Spleen (tissue), 11 donors: ENCODE results near the gene ST7. TPM values are rescaled to one million over a fixed set of nuclear protein-coding genes. Genes with fewer than 3 reads are reported as not detected.
A peak's percentile ranks its signal among the peaks of the same experiment; 100 is the strongest.

Source experiments
- DNase-seq: peaks from one replicate; pipeline ENCODE4 v3.0.0-alpha.2; 2020
- H3K27ac ChIP-seq, 8 donors: fragments of 200-600 bp; sonication (generic) in 7 of 8; 1 replicate in 4 of 8; 2 replicates in 4 of 8; pipeline versions ENCODE4 v1.5.0 to v1.8.0; 2016 to 2021; ENCODE audit warnings: inconsistent platforms in 4 of 8, mild to moderate bottlenecking in 4 of 8, moderate library complexity in 1 of 8
- H3K27me3 ChIP-seq, 7 donors: fragments of 200-600 bp; sonication (generic) in 6 of 7; replicated peaks in 1 of 7; 1 replicate in 4 of 7; 2 replicates in 3 of 7; pipeline versions ENCODE4 v1.5.0 to v1.8.0; 2016 to 2021; ENCODE audit warnings: inconsistent platforms in 3 of 7, mild to moderate bottlenecking in 1 of 7
- H3K36me3 ChIP-seq, 6 donors: fragments of 200-600 bp; sonication (generic) in 5 of 6; 1 replicate in 4 of 6; 2 replicates in 2 of 6; pipeline versions ENCODE4 v1.5.0 to v1.8.0; 2016 to 2021; ENCODE audit warnings: inconsistent platforms in 2 of 6
- H3K4me1 ChIP-seq, 6 donors: fragments of 200-600 bp; sonication (generic) in 5 of 6; 1 replicate in 3 of 6; 2 replicates in 3 of 6; pipeline versions ENCODE4 v1.5.0 to v1.8.0; 2016 to 2021; ENCODE audit warnings: inconsistent platforms in 3 of 6
- H3K4me3 ChIP-seq, 8 donors: fragments of 200-600 bp; sonication (generic) in 7 of 8; 1 replicate in 4 of 8; 2 replicates in 4 of 8; pipeline versions ENCODE4 v1.5.0 to v1.8.0; 2016 to 2021; ENCODE audit warnings: inconsistent platforms in 4 of 8, mild to moderate bottlenecking in 4 of 8, moderate library complexity in 2 of 8
- H3K9me3 ChIP-seq, 8 donors: fragments of 200-600 bp; sonication (generic) in 7 of 8; 1 replicate in 4 of 8; 2 replicates in 4 of 8; pipeline versions ENCODE4 v1.5.0 to v1.8.0; 2016 to 2021; ENCODE audit warnings: inconsistent platforms in 4 of 8
- POLR2A ChIP-seq, 3 donors: fragments of 450-650 bp; IDR thresholded peaks; one replicate each; pipeline ENCODE4 v1.5.1; 2017; ENCODE audit warnings: antibody characterized with exemption in 3 of 3, mild to moderate bottlenecking in 1 of 3
- POLR2AphosphoS5 ChIP-seq, 3 donors: sonication (generic); formaldehyde crosslinking; IDR thresholded peaks; one replicate each; pipeline ENCODE4 v1.5.1; 2017; ENCODE audit warnings: antibody characterized with exemption in 3 of 3
- WGBS, 5 donors: extraction: QIAGEN DNeasy Blood & Tissue Kit in 3 of 5; methylation state at CpG; one replicate each; pipeline versions ENCODE4 v1.1.5 to v1.1.7; 2013 to 2018; 5-methylcytosine and 5-hydroxymethylcytosine counted together
- intact Hi-C: fragments of 100-400 bp; cut with DNase I; formaldehyde crosslinking; loops from one replicate; pipeline ENCODE4 v1.15.0; 2023; ENCODE audit warnings: low total_unique reads
- polyA plus RNA-seq, 3 donors: library from polyadenylated mRNA; stranded (reverse); fragments of 200-250 nt; gene quantifications; one replicate each; pipeline ENCODE4 v1.2.1, GENCODE V29; 2013
- total RNA-seq, 7 donors: library from RNA; depleted of rRNA in 3 of 7; stranded (reverse); fragments of >200 nt in 3 of 7; fragmentation: NEBNext Ultra II Directional in 4 of 7; extraction: Animal tissue kit (Norgen Biotek cat#: 25700) in 4 of 7; gene quantifications; one replicate each; pipeline versions ENCODE4 v1.1.0 to v1.2.1, GENCODE V29; 2016 to 2021
- TF ChIP-seq, protein P1 (sequence below), 11 experiments: fragments of 200-600 bp in 7 of 11; fragments of 450-650 bp in 4 of 11; sonication (generic) in 4 of 11; IDR thresholded peaks in 8 of 11; conservative IDR thresholded peaks in 3 of 11; 1 replicate in 7 of 11; 2 replicates in 4 of 11; pipeline versions ENCODE4 v1.4.0 to v1.8.0; 2016 to 2021; ENCODE audit warnings: antibody characterized with exemption in 11 of 11, inconsistent platforms in 4 of 11, mild to moderate bottlenecking in 1 of 11
- donor health status: healthy with polysubstance abuse.
- donor health status: DM: no; HTN: no; CAD: no; lungs with moderate emphysema.
- donor health status: DM: no; HTN: no; CAD: no.
- donor health status: Bipolar disorder and iron deficiency.
- donor health status: healthy.
- donor health status: DM: no; HTN: no; CAD: no.
- donor health status: DM: yes; HTN: yes; CAD: no.

Gene ST7
- total and polyA plus RNA-seq, 10 donors = 4.7 to 36.4 (median 15.8) TPM

DNA sequence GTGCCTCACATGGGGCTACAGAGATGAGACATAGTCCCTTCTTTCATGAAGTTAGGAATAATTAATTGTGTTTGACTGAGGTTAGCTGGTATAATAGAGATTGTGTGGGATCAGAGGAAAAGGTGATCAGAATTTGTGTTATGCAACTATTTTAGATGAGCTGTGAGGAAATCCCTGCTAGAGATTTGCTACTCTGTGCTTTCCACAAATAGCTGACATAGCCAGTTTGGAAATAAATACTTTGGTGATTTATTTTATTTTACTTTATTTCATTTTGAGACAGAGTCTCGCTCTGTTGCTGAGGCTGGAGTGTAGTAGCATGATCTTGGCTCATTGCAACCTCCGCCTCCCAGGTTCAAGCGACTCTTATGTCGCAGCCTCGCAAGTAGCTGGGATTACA, 32.3 kb downstream of the ST7 start:
- no peaks in the 10 kb centered on the region for H3K36me3 ChIP-seq
- 93 to 98% (median 96%) methylated on average over 5 of the region's 5 CpGs for WGBS, 5 donors
- H3K27ac ChIP-seq = no peak overlapping the region
- peaks cover 0 to 9% (median 0%) of the 10 kb centered on the region in 6 donors for H3K4me1 ChIP-seq
- no peak for DNase-seq
- intact Hi-C loops = loop anchor here (5.0 kb wide), 1 partner anchor 132 kb away; no protein-coding TSS in a partner anchor
- no peaks in the 10 kb centered on the region for H3K9me3 ChIP-seq
- no peaks in the 10 kb centered on the region for H3K27me3 ChIP-seq
- no peak overlapping the region for H3K4me3 ChIP-seq
- no peak for TF ChIP-seq POLR2A (IDR thresholded peaks at IDR 0.05)
- TF ChIP-seq, protein P1, sequence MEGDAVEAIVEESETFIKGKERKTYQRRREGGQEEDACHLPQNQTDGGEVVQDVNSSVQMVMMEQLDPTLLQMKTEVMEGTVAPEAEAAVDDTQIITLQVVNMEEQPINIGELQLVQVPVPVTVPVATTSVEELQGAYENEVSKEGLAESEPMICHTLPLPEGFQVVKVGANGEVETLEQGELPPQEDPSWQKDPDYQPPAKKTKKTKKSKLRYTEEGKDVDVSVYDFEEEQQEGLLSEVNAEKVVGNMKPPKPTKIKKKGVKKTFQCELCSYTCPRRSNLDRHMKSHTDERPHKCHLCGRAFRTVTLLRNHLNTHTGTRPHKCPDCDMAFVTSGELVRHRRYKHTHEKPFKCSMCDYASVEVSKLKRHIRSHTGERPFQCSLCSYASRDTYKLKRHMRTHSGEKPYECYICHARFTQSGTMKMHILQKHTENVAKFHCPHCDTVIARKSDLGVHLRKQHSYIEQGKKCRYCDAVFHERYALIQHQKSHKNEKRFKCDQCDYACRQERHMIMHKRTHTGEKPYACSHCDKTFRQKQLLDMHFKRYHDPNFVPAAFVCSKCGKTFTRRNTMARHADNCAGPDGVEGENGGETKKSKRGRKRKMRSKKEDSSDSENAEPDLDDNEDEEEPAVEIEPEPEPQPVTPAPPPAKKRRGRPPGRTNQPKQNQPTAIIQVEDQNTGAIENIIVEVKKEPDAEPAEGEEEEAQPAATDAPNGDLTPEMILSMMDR (IDR thresholded peaks at IDR 0.05 in 8 of 11, conservative IDR thresholded peaks at IDR 0.05 in 3 of 11) = no peak
- no peak for TF ChIP-seq POLR2AphosphoS5 (IDR thresholded peaks at IDR 0.05)

DNA sequence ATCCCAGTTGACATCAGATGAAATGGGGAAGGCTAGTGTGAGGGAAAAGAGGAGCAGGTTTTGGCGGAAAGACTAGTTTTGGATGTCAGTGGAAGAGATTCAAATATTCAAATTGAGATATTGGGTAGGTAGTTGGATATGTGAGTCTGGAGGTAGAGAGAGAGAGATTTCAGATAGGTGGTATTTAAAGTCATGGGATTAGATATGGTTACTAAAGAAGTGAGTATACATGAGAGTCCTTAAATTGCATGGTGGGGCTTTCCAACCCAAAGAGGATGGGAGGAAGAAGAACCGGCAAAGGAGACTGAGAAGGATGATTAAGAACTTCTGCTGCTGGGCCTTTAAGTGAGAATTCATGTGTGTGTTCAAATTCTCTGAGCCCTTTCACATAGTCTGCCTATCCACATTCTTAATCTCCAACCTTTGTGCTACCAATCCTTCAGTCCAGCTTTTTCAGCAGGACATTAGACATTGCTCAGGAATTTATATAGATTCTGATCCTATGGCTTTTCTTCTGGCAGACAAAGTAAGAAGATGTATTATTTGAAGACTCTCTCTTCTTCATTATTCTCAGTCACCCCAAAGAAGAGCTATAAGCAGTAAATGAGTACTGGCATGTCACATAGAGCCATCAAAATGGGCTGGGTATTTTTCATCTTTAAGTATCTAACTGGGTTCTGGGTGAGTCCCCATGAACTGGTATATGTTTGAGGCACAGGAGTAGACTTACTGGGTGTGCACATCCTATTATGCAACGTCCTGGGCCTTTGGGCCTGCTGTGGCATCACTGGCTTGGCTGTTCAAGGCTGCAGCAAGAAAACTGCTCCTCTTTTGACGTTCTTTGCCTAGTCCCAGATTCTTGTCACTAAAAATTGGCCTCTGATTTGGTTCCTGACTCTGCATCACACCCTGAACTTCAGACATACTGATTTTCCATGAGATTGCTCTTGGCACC, 33.6 kb downstream of the ST7 start:
- intact Hi-C loops = loop anchor here (5.0 kb wide), 1 partner anchor 130 kb away; no protein-coding TSS in a partner anchor
- no peaks in the 10 kb centered on the region for H3K27me3 ChIP-seq
- no peaks in the 10 kb centered on the region for H3K36me3 ChIP-seq
- no peak for DNase-seq
- no peak overlapping the region for H3K27ac ChIP-seq
- peaks cover 0 to 9% (median 0%) of the 10 kb centered on the region in 6 donors for H3K4me1 ChIP-seq
- TF ChIP-seq, protein P1 (IDR thresholded peaks at IDR 0.05 in 8 of 11, conservative IDR thresholded peaks at IDR 0.05 in 3 of 11) = no peak
- TF ChIP-seq POLR2A (IDR thresholded peaks at IDR 0.05) (no peak), POLR2AphosphoS5 (IDR thresholded peaks at IDR 0.05) (no peak)
- 57 to 83% (median 69%) methylated on average over 4 of the region's 4 CpGs for WGBS, 5 donors
- no peak overlapping the region for H3K4me3 ChIP-seq
- H3K9me3 ChIP-seq = no peaks in the 10 kb centered on the region

GRCh38 chr7:116988363-116988989, 35.2 kb downstream of the ST7 start:
- Histone ChIP-seq H3K36me3 (no peaks in the 10 kb centered on the region), H3K27me3 (no peaks in the 10 kb centered on the region), H3K4me3 (no peak overlapping the region), H3K27ac (no peak overlapping the region), H3K4me1 (peaks cover 0 to 9% (median 0%) of the 10 kb centered on the region in 6 donors), H3K9me3 (no peaks in the 10 kb centered on the region)
- no peak for TF ChIP-seq POLR2A (IDR thresholded peaks at IDR 0.05)
- TF ChIP-seq, protein P1 (IDR thresholded peaks at IDR 0.05 in 8 of 11, conservative IDR thresholded peaks at IDR 0.05 in 3 of 11) = peak in 8 of 11 experiments; percentile 14 to 44 (median 32)
- no peak for DNase-seq
- WGBS, 5 donors = 58 to 66% (median 64%) methylated on average over 4 of the region's 4 CpGs
- intact Hi-C loops = loop anchor here (5.0 kb wide), 1 partner anchor 129 kb away; no protein-coding TSS in a partner anchor

DNA sequence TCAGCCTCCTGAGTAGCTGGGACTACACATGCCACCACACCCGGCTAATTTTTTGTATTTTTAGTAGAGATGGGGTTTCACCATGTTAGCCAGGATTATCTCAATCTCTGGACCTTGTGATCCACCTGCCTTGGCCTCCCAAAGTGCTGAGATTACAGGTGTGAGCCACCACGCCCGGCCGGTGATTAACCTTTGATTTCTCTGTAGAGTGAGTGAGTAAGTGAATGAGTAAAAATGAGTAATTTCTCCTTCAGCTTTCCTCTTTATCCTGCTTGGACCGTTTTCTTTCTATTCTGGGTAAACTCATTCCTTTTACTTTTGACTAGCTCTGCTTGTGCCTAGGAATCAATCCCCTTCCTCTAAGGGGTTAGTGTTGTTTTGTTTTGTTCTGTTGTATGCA, 36.8 kb downstream of the ST7 start:
- H3K9me3 ChIP-seq = no peaks in the 10 kb centered on the region
- WGBS, 5 donors = 80 to 93% (median 86%) methylated on average over 5 of the region's 5 CpGs

More for the DNA sequence above, 36.8 kb downstream of the ST7 start:
- TF ChIP-seq, protein P1 (IDR thresholded peaks at IDR 0.05 in 8 of 11, conservative IDR thresholded peaks at IDR 0.05 in 3 of 11) = no peak
- TF ChIP-seq POLR2AphosphoS5 (IDR thresholded peaks at IDR 0.05) = no peak
- TF ChIP-seq POLR2A (IDR thresholded peaks at IDR 0.05) = no peak
- Histone ChIP-seq H3K4me1 (peaks cover 0 to 18% (median 0%) of the 10 kb centered on the region in 6 donors), H3K36me3 (no peaks in the 10 kb centered on the region), H3K4me3 (no peak overlapping the region), H3K27me3 (no peaks in the 10 kb centered on the region), H3K27ac (no peak overlapping the region)
- no peak for DNase-seq
- intact Hi-C loops = no loop called here
